Natural killer cell (primary cell): ENCODE measurements around the gene GBE1. TPM values are rescaled to one million over a fixed set of nuclear protein-coding genes. Genes with fewer than 3 reads are reported as not detected.
"Not testable (repeated sequence)": the region's sequence is repeated elsewhere in the genome, so short reads cannot be mapped to it uniquely, and the experiment has no call there.

ENCODE experiments used
- ATAC-seq, 3 donors: fragments of 150-1000 bp in 2 of 3; fragments of 200-7000 bp in 1 of 3; cut with Tn5 transposase; 1 replicate in 1 of 3; 2 replicates in 2 of 3; pipeline ENCODE4 v1.10.0; 2021; ENCODE audit warnings: mild to moderate bottlenecking in 2 of 3, moderate library complexity in 2 of 3
- DNase-seq, 2 donors: peaks; one replicate each; pipeline versions ENCODE4 v3.0.0 to v3.0.0-alpha.2; 2013 to 2021; ENCODE audit warnings: mixed read lengths in 1 of 2
- H3K27ac ChIP-seq: one replicate; pipeline ENCODE4 v1.5.1; 2013; ENCODE audit warnings: mild to moderate bottlenecking, low read length
- H3K27me3 ChIP-seq: one replicate; pipeline ENCODE4 v1.6.1; 2013; ENCODE audit warnings: low read length; ENCODE audit not compliant: control insufficient read depth, insufficient read depth
- H3K36me3 ChIP-seq: one replicate; pipeline ENCODE4 v1.6.1; 2013; ENCODE audit warnings: low read length; ENCODE audit not compliant: control insufficient read depth, insufficient read depth
- H3K4me1 ChIP-seq: one replicate; pipeline ENCODE4 v1.6.1; 2013; ENCODE audit warnings: low read length; ENCODE audit not compliant: control insufficient read depth, insufficient read depth
- H3K4me3 ChIP-seq: one replicate; pipeline ENCODE4 v1.5.1; 2013; ENCODE audit warnings: low read length
- H3K9me3 ChIP-seq: one replicate; pipeline ENCODE4 v1.6.1; 2013; ENCODE audit warnings: low read length; ENCODE audit not compliant: control insufficient read depth, insufficient read depth
- H3K27ac Mint-ChIP-seq, 2 donors: one replicate each; pipeline ENCODE4 v1.8.0; 2022; ENCODE audit warnings: mild to moderate bottlenecking in 2 of 2, mixed read lengths in 2 of 2, moderate library complexity in 1 of 2
- H3K27me3 Mint-ChIP-seq, 2 donors: one replicate each; pipeline ENCODE4 v1.8.0; 2022; ENCODE audit warnings: low read depth in 2 of 2, mixed read lengths in 2 of 2
- H3K36me3 Mint-ChIP-seq: one replicate; pipeline ENCODE4 v1.8.0; 2022; ENCODE audit warnings: mixed read lengths
- H3K4me1 Mint-ChIP-seq, 2 donors: one replicate each; pipeline ENCODE4 v1.8.0; 2022; ENCODE audit warnings: mixed read lengths in 2 of 2
- H3K4me3 Mint-ChIP-seq: one replicate; pipeline ENCODE4 v1.8.0; 2022; ENCODE audit warnings: mild to moderate bottlenecking, moderate library complexity, mixed read lengths
- H3K9me3 Mint-ChIP-seq, 2 donors: one replicate each; pipeline ENCODE4 v1.8.0; 2022; ENCODE audit warnings: mixed read lengths in 2 of 2
- WGBS: methylation state at CpG from one replicate; pipeline ENCODE4 v1.1.7; 2013; ENCODE audit warnings: missing lambda C conversion rate; ENCODE audit not compliant: insufficient coverage; 5-methylcytosine and 5-hydroxymethylcytosine counted together
- intact Hi-C: fragments of 100-400 bp; cut with micrococcal nuclease; formaldehyde crosslinking; loops from one replicate; pipeline ENCODE4 v1.14.2; 2022
- total RNA-seq, 4 donors: library from RNA; stranded (reverse); fragments of 120-200 nt in 1 of 4; gene quantifications; one replicate each; pipeline versions ENCODE4 v1.2.3 to v1.2.4, GENCODE V29; 2013 to 2022
- TF ChIP-seq, protein P1 (sequence below): fragments of 200-600 bp; IDR thresholded peaks from one replicate; pipeline ENCODE4 v1.8.0; 2022; ENCODE audit warnings: antibody characterized with exemption

Gene GBE1
- total RNA-seq, 3 donors from 2014 or later (not counting 1 experiment from before 2014, with no cell fraction given): 8.8 to 11.8 (median 9.7) TPM

DNA sequence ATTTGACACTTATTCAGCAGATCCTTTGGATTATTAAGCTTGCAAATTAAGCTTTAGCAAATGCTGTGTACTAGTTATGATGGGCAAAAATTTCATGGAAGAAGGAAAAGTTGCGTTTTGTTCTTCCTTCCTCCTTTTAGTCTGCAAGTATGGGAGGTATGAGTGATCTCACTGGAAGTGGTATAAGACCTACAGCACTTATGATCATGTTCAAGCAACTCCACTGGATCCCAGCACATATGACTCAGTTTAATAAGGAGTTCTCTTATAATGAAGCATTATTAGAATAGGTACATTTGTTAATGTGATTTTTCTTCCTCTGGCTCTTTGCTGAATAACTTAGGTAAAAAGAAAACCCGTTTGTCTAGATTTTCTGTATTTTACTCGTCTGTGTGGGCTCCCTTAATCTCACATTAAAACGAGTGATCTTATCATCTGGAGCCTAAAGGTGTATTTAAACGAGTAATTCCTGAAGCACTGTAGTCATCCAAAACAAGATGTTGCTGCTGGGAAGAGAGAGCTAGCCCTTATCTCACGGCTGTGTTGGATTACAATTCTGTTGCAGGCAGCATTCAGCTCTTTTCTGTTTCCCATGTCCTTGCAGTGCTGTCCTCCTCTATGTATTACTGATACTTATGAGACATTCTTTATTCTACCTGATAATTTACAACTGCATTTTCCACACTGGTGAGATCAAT, 264.9 kb downstream of the GBE1 start:
- H3K4me3 Mint-ChIP-seq: no peak overlapping the region
- H3K4me1 ChIP-seq: no peaks in the 10 kb centered on the region
- H3K27ac Mint-ChIP-seq: no peak overlapping the region
- DNase-seq (no peak), ATAC-seq (no peak)
- H3K27me3 ChIP-seq: no peaks in the 10 kb centered on the region
- H3K27ac ChIP-seq: no peak overlapping the region
- 85% methylated on average over 6 of the region's 6 CpGs for WGBS
- H3K36me3 ChIP-seq: no peaks in the 10 kb centered on the region
- no peaks in the 10 kb centered on the region for H3K4me1 Mint-ChIP-seq
- no peak overlapping the region for H3K4me3 ChIP-seq
- no peaks in the 10 kb centered on the region for H3K9me3 Mint-ChIP-seq
- H3K36me3 Mint-ChIP-seq: no peaks in the 10 kb centered on the region
- H3K27me3 Mint-ChIP-seq: no peaks in the 10 kb centered on the region
- intact Hi-C loops: no loop called here
- no peaks in the 10 kb centered on the region for H3K9me3 ChIP-seq
- TF ChIP-seq, protein P1, sequence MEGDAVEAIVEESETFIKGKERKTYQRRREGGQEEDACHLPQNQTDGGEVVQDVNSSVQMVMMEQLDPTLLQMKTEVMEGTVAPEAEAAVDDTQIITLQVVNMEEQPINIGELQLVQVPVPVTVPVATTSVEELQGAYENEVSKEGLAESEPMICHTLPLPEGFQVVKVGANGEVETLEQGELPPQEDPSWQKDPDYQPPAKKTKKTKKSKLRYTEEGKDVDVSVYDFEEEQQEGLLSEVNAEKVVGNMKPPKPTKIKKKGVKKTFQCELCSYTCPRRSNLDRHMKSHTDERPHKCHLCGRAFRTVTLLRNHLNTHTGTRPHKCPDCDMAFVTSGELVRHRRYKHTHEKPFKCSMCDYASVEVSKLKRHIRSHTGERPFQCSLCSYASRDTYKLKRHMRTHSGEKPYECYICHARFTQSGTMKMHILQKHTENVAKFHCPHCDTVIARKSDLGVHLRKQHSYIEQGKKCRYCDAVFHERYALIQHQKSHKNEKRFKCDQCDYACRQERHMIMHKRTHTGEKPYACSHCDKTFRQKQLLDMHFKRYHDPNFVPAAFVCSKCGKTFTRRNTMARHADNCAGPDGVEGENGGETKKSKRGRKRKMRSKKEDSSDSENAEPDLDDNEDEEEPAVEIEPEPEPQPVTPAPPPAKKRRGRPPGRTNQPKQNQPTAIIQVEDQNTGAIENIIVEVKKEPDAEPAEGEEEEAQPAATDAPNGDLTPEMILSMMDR: no peak

DNA sequence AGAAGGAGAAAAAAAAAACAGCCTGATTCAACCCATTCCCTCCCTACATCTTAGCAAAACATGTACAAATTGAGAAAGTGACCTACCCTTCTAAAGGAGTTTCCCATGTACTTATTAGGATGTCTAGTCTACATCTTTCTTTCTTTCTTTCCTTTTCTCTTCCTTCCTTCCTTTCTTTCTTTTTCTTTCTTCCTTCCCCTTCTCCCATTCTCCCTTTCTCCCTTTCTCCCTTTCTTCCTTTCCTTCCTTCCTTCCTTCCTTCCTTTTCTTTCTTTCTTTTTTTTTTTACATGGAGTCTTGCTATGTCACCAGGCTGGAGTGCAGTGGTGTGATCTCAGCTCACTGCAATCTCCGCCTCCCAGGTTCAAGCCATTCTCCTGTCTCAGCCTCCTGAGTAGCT, 269.0 kb downstream of the GBE1 start:
- H3K36me3 Mint-ChIP-seq, H3K9me3 Mint-ChIP-seq, intact Hi-C loops, H3K36me3 ChIP-seq, H3K27ac ChIP-seq, H3K4me3 ChIP-seq, H3K27me3 Mint-ChIP-seq, H3K4me1 ChIP-seq, DNase-seq, H3K27ac Mint-ChIP-seq, H3K27me3 ChIP-seq, ATAC-seq, H3K4me3 Mint-ChIP-seq, H3K9me3 ChIP-seq, H3K4me1 Mint-ChIP-seq: not testable (repeated sequence)
- 90% methylated on average over 1 of the region's 1 CpG for WGBS

DNA sequence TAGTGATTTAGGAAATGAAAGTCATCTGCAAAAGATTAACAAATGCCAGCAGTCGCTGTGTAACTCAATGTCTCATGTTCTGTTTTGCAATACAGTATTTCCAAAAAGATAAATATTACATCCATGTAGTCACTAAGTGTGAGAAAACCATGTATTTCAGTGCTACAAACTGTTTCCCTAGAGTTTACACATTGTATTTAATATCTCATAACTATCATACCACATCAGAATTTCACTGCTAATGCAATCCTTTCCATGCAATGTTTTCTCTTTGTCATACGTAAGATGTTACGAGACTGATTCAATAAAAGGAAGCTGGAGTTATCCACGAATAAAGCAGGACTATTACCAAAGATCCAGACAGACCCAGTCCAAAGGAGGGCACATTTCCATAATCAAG, 269.4 kb downstream of the GBE1 start:
- Mint-ChIP-seq H3K4me3 (no peak overlapping the region), H3K4me1 (peaks cover 4 to 5% of the 10 kb centered on the region in 2 donors), H3K27ac (no peak overlapping the region), H3K36me3 (no peaks in the 10 kb centered on the region), H3K27me3 (no peaks in the 10 kb centered on the region), H3K9me3 (no peaks in the 10 kb centered on the region)
- Histone ChIP-seq H3K36me3 (no peaks in the 10 kb centered on the region), H3K4me3 (no peak overlapping the region), H3K4me1 (no peaks in the 10 kb centered on the region), H3K27ac (no peak overlapping the region), H3K9me3 (no peaks in the 10 kb centered on the region), H3K27me3 (no peaks in the 10 kb centered on the region)
- WGBS: 83% methylated on average over 4 of the region's 4 CpGs
- no peak for DNase-seq
- no peak for ATAC-seq
- TF ChIP-seq, protein P1: no peak
- intact Hi-C loops: no loop called here

DNA sequence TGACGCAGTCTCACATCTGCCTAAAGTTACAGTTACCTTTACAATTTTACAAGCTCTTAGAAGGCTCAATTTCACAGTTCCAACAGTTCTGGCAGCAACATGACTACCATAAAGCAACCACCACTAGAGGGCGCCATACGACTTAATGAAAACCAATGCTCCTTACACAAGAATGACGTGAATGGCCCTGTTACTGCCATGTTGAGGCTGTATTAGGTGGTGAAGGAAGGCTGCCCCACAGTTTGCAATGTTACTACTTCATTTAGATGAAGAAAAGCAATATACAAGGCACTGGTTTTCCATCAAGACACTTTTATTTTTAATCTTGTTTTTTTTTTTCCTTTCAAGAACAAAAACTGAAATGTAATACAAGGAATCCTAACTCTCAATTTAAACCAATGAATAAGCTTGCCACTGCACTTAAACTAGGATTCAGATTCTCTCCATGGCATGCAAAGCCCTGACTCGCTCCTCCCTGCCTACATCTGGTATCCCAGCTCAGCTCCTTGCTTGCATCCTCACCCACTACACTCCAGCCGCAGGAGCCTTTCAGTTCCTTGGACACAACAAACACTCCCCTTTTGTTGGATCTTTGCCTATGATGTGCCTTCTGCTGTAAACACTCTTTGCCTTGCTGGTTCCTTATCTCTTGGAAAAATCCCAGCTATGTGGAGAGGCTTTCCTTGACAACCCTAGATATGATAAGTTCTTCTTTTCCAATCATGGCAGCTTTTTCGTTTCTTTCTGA, 270.7 kb downstream of the GBE1 start:
- Histone ChIP-seq H3K4me1 (no peaks in the 10 kb centered on the region), H3K4me3 (no peak overlapping the region), H3K36me3 (no peaks in the 10 kb centered on the region), H3K9me3 (no peaks in the 10 kb centered on the region), H3K27me3 (no peaks in the 10 kb centered on the region), H3K27ac (no peak overlapping the region)
- Mint-ChIP-seq H3K4me1 (peaks cover 5 to 8% of the 10 kb centered on the region in 2 donors), H3K36me3 (no peaks in the 10 kb centered on the region), H3K9me3 (no peaks in the 10 kb centered on the region), H3K27me3 (no peaks in the 10 kb centered on the region), H3K27ac (no peak overlapping the region), H3K4me3 (no peak overlapping the region)
- ATAC-seq (peak; percentile 68 to 82 (median 77)), DNase-seq (peak; percentile 50 to 82)
- WGBS: 89% methylated on average over 4 of the region's 7 CpGs
- TF ChIP-seq, protein P1: peak; percentile 74
- intact Hi-C loops: loop anchor here (1.0 kb wide), 1 partner anchor 643 kb away; no protein-coding TSS in a partner anchor
